ENCODE data around the gene POU2F1.

DNA sequence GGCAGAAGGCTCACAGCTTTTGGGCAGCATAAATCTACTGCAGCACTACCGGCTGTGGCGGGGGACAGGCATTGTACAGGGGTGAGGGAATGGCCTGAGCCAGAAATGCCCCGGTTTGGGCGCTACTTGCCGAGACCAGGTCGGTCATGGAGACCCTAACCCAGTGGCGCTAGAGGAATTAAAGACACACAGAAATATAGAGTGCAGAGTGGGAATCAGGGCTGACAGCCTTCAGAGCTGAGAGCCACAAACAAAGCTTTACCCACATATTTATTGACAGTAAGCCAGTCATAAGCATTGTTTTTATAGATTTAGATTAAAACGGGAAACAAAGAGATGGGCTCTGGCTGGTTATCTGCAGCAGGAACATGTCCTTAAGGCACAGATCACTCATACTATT is 101.8 kb downstream of the POU2F1 start:
- TF ChIP-seq, protein P1, sequence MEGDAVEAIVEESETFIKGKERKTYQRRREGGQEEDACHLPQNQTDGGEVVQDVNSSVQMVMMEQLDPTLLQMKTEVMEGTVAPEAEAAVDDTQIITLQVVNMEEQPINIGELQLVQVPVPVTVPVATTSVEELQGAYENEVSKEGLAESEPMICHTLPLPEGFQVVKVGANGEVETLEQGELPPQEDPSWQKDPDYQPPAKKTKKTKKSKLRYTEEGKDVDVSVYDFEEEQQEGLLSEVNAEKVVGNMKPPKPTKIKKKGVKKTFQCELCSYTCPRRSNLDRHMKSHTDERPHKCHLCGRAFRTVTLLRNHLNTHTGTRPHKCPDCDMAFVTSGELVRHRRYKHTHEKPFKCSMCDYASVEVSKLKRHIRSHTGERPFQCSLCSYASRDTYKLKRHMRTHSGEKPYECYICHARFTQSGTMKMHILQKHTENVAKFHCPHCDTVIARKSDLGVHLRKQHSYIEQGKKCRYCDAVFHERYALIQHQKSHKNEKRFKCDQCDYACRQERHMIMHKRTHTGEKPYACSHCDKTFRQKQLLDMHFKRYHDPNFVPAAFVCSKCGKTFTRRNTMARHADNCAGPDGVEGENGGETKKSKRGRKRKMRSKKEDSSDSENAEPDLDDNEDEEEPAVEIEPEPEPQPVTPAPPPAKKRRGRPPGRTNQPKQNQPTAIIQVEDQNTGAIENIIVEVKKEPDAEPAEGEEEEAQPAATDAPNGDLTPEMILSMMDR (tag by site-specific recombination; IDR thresholded peaks at IDR 0.05), result no peak
- TF ChIP-seq, protein P2, sequence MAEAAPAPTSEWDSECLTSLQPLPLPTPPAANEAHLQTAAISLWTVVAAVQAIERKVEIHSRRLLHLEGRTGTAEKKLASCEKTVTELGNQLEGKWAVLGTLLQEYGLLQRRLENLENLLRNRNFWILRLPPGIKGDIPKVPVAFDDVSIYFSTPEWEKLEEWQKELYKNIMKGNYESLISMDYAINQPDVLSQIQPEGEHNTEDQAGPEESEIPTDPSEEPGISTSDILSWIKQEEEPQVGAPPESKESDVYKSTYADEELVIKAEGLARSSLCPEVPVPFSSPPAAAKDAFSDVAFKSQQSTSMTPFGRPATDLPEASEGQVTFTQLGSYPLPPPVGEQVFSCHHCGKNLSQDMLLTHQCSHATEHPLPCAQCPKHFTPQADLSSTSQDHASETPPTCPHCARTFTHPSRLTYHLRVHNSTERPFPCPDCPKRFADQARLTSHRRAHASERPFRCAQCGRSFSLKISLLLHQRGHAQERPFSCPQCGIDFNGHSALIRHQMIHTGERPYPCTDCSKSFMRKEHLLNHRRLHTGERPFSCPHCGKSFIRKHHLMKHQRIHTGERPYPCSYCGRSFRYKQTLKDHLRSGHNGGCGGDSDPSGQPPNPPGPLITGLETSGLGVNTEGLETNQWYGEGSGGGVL (tag by site-specific recombination; IDR thresholded peaks at IDR 0.05), result no peak
- TF ChIP-seq, protein P3, sequence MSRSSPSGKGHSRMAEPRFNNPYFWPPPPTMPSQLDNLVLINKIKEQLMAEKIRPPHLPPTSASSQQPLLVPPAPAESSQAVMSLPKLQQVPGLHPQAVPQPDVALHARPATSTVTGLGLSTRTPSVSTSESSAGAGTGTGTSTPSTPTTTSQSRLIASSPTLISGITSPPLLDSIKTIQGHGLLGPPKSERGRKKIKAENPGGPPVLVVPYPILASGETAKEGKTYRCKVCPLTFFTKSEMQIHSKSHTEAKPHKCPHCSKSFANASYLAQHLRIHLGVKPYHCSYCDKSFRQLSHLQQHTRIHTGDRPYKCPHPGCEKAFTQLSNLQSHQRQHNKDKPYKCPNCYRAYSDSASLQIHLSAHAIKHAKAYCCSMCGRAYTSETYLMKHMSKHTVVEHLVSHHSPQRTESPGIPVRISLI (tag by site-specific recombination; IDR thresholded peaks at IDR 0.05), result no peak
- no peak for TF ChIP-seq ZBTB1 (tag by site-specific recombination; IDR thresholded peaks at IDR 0.05)
- no peak for TF ChIP-seq ZNF184 (tag by site-specific recombination; IDR thresholded peaks at IDR 0.05)
- no peak for TF ChIP-seq ZFP41 (tag by site-specific recombination; IDR thresholded peaks at IDR 0.05; ENCODE audit: borderline replicate concordance)
- TF ChIP-seq ZNF132 (tag by site-specific recombination; IDR thresholded peaks at IDR 0.05; ENCODE audit: borderline replicate concordance), result no peak
- TF ChIP-seq, protein P4, sequence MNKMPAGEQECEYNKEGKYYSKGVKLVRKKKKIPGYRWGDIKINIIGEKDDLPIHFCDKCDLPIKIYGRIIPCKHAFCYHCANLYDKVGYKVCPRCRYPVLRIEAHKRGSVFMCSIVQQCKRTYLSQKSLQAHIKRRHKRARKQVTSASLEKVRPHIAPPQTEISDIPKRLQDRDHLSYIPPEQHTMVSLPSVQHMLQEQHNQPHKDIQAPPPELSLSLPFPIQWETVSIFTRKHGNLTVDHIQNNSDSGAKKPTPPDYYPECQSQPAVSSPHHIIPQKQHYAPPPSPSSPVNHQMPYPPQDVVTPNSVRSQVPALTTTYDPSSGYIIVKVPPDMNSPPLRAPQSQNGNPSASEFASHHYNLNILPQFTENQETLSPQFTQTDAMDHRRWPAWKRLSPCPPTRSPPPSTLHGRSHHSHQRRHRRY (tag by site-specific recombination; IDR thresholded peaks at IDR 0.05), result no peak
- TF ChIP-seq BCL11A (tag by site-specific recombination; IDR thresholded peaks at IDR 0.05; ENCODE audit: low read depth), result no peak
- no peak for TF ChIP-seq ZNF274 (IDR thresholded peaks at IDR 0.05; ENCODE audit: low read length)
- TF ChIP-seq ZNF274 (tag by site-specific recombination; IDR thresholded peaks at IDR 0.05; ENCODE audit: borderline replicate concordance), result no peak
- TF ChIP-seq ZNF391 (tag by site-specific recombination; IDR thresholded peaks at IDR 0.05; ENCODE audit: borderline replicate concordance, low read depth), result no peak

Measured in HEK293 (cell line).